ENCODE results near the gene NDRG4. TPM values are rescaled to one million over a fixed set of nuclear protein-coding genes. Genes with fewer than 3 reads are reported as not detected.

NDRG4 gene
- total and polyA plus RNA-seq, 2 donors (not counting 3 experiments of a cell fraction or from before 2014, with no cell fraction given) = 35.8 to 74.3 TPM

DNA sequence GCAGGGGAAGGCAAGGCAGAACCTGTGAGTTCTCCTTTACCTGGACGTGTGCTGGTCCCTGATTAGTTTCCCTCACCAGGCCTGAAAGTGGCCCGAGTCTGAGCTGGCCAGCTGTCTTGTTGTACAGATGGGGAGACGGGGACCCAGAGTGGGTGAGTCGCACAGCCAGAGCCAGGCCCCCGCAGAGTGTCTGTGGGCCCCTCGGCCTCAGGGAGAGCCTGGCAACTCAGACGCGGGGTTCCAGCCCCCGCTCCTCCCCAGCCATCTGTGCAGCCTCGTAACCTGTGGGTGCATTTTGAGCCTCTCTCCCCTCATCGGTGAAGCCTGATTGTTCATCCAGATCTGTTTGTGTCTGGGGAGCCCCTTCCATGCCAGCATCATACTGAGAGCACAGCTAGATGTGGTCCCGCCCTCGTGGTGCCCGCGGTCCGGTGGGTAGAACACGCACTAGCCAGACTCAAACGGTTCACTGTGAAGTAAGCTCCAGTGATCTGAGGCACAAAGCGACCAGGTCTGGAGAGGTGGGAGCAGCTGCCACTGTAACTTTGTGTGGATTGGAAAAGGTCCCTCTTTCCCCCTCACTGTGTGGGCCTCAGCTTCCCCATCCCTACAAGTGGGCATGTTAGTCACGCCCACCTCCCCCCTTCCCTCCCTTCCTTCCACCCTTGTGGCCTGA lies 6.0 kb upstream of the NDRG4 start:
- H3K36me3 ChIP-seq (ENCODE audit: control insufficient read depth in 2 of 2, extremely low read depth in 1 of 2, insufficient read depth in 2 of 2, low read length in 2 of 2) = peaks cover 0 to 2% of the 10 kb centered on the region in 2 experiments
- H3K79me2 ChIP-seq (ENCODE audit: control insufficient read depth, insufficient read depth, low read length) = no peaks in the 10 kb centered on the region
- CTCF ChIA-PET = interaction anchor here (0.7 to 4.4 kb wide), 5 partner anchors 21 to 262 kb away, joined by 3 to 28 read pairs (median 17); no protein-coding TSS in a partner anchor
- H3K27me3 ChIP-seq (ENCODE audit: control insufficient read depth in 2 of 2, insufficient read depth in 2 of 2, low read length in 2 of 2) = no peaks in the 10 kb centered on the region
- no peaks in the 10 kb centered on the region for H3K9me1 ChIP-seq (replicated peaks; ENCODE audit: control insufficient read depth, extremely low read depth, insufficient read depth, low read length)
- no peak overlapping the region for H3K4me2 ChIP-seq (ENCODE audit: insufficient read depth, low read length)
- no TSS peak for BruUV-seq (replicated peaks)
- H3K9ac ChIP-seq (replicated peaks; ENCODE audit: extremely low read depth, insufficient read depth, low read length) = no peak overlapping the region
- no peak for DNase-seq (ENCODE audit: low read depth, low spot score)
- TF ChIP-seq POLR2AphosphoS5 (IDR thresholded peaks at IDR 0.05; ENCODE audit: insufficient read depth, low read depth, low read length) (no peak), POLR2A (IDR thresholded peaks at IDR 0.05; ENCODE audit: low read depth, low read length) (no peak), MYC (IDR thresholded peaks at IDR 0.05; ENCODE audit: low read depth, low read length) (no peak), EZH2 (IDR thresholded peaks at IDR 0.05; ENCODE audit: borderline replicate concordance, low read depth, low read length, severe bottlenecking) (no peak), FOS (IDR thresholded peaks at IDR 0.05; ENCODE audit: borderline replicate concordance, insufficient read depth, low read length) (no peak), JUN (IDR thresholded peaks at IDR 0.05; ENCODE audit: borderline replicate concordance, insufficient read depth, insufficient read length, low read depth) (no peak), GATA2 (IDR thresholded peaks at IDR 0.05; ENCODE audit: insufficient read depth, insufficient read length, low read depth, low read length) (no peak), CTCF (IDR thresholded peaks at IDR 0.05; ENCODE audit: extremely low read depth in 1 of 2, insufficient read depth in 1 of 2, low read depth in 1 of 2, low read length in 2 of 2) (no peak)
- TF ChIP-seq, protein P1, sequence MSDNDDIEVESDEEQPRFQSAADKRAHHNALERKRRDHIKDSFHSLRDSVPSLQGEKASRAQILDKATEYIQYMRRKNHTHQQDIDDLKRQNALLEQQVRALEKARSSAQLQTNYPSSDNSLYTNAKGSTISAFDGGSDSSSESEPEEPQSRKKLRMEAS (IDR thresholded peaks at IDR 0.05; ENCODE audit: insufficient read depth, insufficient read length) = no peak
- no peak overlapping the region for H2AFZ ChIP-seq (ENCODE audit: low read depth, low read length)
- H3K9me3 ChIP-seq (replicated peaks; ENCODE audit: control insufficient read depth, insufficient read depth, low read length) = no peaks in the 10 kb centered on the region
- no peaks in the 10 kb centered on the region for H4K20me1 ChIP-seq (replicated peaks; ENCODE audit: control insufficient read depth, extremely low read depth, insufficient read depth, low read length)
- H3K4me3 ChIP-seq (replicated peaks in 1 of 3; ENCODE audit: insufficient read depth in 1 of 3, low read depth in 1 of 3, low read length in 3 of 3) = no peak overlapping the region
- no peak overlapping the region for H3K27ac ChIP-seq (ENCODE audit: insufficient read depth, low read depth, low read length)
- dilution Hi-C loops (cut with MboI; ENCODE audit: extremely low pct_ligation_motif_present, low sequenced_read_pairs) (no loop called here), intact Hi-C loops (cut with micrococcal nuclease) (no loop called here)
- POLR2A ChIA-PET = no interaction called here
- H3K4me1 ChIP-seq (ENCODE audit: control insufficient read depth, extremely low read depth, insufficient read depth, low read length) = no peaks in the 10 kb centered on the region
- no peak for FAIRE-seq

Measured in endothelial cell of umbilical vein (primary cell).